HG03108 (cell line): ENCODE data around the gene SYPL1.
"Not testable (repeated sequence)": the region's sequence is repeated elsewhere in the genome, so short reads cannot be mapped to it uniquely, and the experiment has no call there.

Experiments used
- ATAC-seq: cut with Tn5 transposase; IDR thresholded peaks from one replicate; pipeline ENCODE4 v1.9.1; 2021; ENCODE audit warnings: moderate library complexity; ENCODE audit not compliant: unreplicated experiment

Gene SYPL1

GRCh38 chr7:106112118-106112971 lies at the start of gene SYPL1:
SYPL1 (minus strand) TSS chr7:106112312; CDS start chr7:106112208, 104 bp downstream.
- peak; percentile 73 for ATAC-seq

GRCh38 chr7:106155027-106155426 lies 42.9 kb upstream of the SYPL1 start:
- no peak for ATAC-seq

GRCh38 chr7:106153891-106154449 lies 41.9 kb upstream of the SYPL1 start:
- peak; percentile 60 for ATAC-seq

- no peak for ATAC-seq
These were observed 40.2 kb upstream of the SYPL1 start for GRCh38 chr7:106152313-106152665.

GRCh38 chr7:106151459-106152312 lies 39.6 kb upstream of the SYPL1 start:
- ATAC-seq = no peak

GRCh38 chr7:106143711-106144337 lies 31.7 kb upstream of the SYPL1 start:
- ATAC-seq = no peak

- no peak for ATAC-seq
These were observed 30.0 kb upstream of the SYPL1 start for GRCh38 chr7:106142136-106142535.

GRCh38 chr7:106140406-106141173 lies 28.5 kb upstream of the SYPL1 start:
- ATAC-seq = no peak

- no peak for ATAC-seq
These were observed 27.4 kb upstream of the SYPL1 start for GRCh38 chr7:106139265-106140251.

- no peak for ATAC-seq
These were observed 26.7 kb upstream of the SYPL1 start for GRCh38 chr7:106138776-106139175.

- ATAC-seq = not testable (repeated sequence)
These were observed 26.1 kb upstream of the SYPL1 start for GRCh38 chr7:106138181-106138580.

GRCh38 chr7:106134241-106134640 lies 22.1 kb upstream of the SYPL1 start:
- ATAC-seq = no peak

GRCh38 chr7:106129291-106129690 lies 17.2 kb upstream of the SYPL1 start:
- ATAC-seq = no peak

GRCh38 chr7:106128836-106129235 lies 16.7 kb upstream of the SYPL1 start:
- ATAC-seq = no peak

GRCh38 chr7:106127984-106128780 lies 16.1 kb upstream of the SYPL1 start:
- no peak for ATAC-seq

GRCh38 chr7:106126170-106126938 lies 14.2 kb upstream of the SYPL1 start:
- ATAC-seq = no peak

GRCh38 chr7:106125417-106125816 lies 13.3 kb upstream of the SYPL1 start:
- no peak for ATAC-seq

- no peak for ATAC-seq
These were observed 12.1 kb upstream of the SYPL1 start for GRCh38 chr7:106124186-106124585.
